ENCODE measurements around the gene CD2.

- peak; percentile 42; the same call in 1 of the 2 replicates for TF ChIP-seq CTCF (conservative IDR thresholded peaks at IDR 0.05; ENCODE audit: low read length)
- no peak for TF ChIP-seq EZH2phosphoT487 (IDR thresholded peaks at IDR 0.05; ENCODE audit: borderline replicate concordance, low read depth, low read length)
Measured at GRCh38 chr1:116764466-116764898, 10.3 kb downstream of the CD2 start.
